ENCODE data around the gene OR8D4.

The OR8D4 gene

DNA sequence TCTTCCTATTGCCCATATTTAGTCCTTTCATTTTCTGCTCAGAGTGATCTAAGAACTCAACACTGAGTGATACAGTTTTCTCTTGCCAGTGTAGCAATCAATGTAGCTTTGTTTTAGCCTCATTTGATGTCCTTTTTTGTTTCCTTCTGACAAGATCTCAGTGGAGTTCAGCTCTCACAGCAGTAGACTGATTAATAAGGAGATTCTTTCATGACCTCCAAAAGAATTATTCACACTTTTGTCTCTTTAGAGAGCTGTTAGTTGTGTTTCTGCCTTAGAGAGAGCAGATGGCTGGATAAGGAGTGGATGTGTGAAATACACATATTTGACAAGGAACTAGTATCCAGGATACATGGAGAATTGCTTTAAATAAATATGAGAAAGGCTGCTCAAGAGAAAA is 9.9 kb upstream of the OR8D4 start:
- H3K4me3 ChIP-seq (ENCODE audit: low read depth, low read length), result no peak overlapping the region
- TF ChIP-seq, protein P1, sequence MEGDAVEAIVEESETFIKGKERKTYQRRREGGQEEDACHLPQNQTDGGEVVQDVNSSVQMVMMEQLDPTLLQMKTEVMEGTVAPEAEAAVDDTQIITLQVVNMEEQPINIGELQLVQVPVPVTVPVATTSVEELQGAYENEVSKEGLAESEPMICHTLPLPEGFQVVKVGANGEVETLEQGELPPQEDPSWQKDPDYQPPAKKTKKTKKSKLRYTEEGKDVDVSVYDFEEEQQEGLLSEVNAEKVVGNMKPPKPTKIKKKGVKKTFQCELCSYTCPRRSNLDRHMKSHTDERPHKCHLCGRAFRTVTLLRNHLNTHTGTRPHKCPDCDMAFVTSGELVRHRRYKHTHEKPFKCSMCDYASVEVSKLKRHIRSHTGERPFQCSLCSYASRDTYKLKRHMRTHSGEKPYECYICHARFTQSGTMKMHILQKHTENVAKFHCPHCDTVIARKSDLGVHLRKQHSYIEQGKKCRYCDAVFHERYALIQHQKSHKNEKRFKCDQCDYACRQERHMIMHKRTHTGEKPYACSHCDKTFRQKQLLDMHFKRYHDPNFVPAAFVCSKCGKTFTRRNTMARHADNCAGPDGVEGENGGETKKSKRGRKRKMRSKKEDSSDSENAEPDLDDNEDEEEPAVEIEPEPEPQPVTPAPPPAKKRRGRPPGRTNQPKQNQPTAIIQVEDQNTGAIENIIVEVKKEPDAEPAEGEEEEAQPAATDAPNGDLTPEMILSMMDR (IDR thresholded peaks at IDR 0.05; ENCODE audit: low read depth, low read length), result no peak

GRCh38 chr11:123899792-123900191 is 2.2 kb upstream of the OR8D4 start:
- TF ChIP-seq, protein P1 (IDR thresholded peaks at IDR 0.05; ENCODE audit: low read depth, low read length), result no peak
- no peak overlapping the region for H3K4me3 ChIP-seq (ENCODE audit: low read depth, low read length)

DNA sequence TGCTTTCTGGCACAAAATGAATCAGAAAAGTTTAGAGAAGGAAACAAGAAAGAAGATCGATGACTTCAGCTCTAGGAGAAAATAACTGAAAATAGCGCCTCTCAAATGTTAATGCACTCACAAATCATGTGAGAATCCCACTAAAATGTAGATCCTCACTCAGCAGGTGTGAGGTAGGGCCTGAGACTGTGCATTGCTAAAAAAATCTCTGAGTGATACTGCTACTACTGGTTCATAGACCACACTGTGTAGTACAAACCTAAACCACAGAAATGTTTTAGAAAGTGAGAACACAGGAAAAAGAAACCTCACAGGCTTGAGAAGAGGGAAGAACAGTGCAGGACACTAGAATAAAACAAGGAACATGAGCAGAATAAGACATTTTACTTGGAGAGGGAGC is 2.0 kb downstream of the OR8D4 start:
- TF ChIP-seq, protein P1 (IDR thresholded peaks at IDR 0.05; ENCODE audit: low read depth, low read length), result no peak
- H3K4me3 ChIP-seq (ENCODE audit: low read depth, low read length), result no peak overlapping the region

GRCh38 chr11:123904932-123905331 is 3.0 kb downstream of the OR8D4 start:
- H3K4me3 ChIP-seq (ENCODE audit: low read depth, low read length), result no peak overlapping the region
- TF ChIP-seq, protein P1 (IDR thresholded peaks at IDR 0.05; ENCODE audit: low read depth, low read length), result no peak

DNA sequence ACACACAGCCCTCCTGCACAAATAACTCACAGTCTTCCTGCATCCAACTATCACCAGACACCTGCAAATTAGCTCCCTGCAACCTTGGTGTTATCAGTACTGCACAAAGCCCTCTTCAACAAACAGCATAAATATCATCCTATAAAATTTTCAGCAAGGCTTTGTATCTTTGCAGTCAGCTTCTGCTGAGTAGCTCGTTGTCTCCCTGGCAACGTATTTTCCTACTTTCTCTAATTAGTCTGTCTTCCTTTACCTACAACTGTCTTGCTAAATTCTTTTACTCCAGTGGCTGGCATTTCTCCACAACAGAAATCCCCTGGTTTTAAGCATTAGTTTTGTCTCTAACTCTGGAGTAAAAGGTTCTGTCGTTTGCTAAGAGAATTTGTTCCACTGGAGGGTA is 3.9 kb downstream of the OR8D4 start:
- TF ChIP-seq, protein P1 (IDR thresholded peaks at IDR 0.05; ENCODE audit: low read depth, low read length), result no peak

DNA sequence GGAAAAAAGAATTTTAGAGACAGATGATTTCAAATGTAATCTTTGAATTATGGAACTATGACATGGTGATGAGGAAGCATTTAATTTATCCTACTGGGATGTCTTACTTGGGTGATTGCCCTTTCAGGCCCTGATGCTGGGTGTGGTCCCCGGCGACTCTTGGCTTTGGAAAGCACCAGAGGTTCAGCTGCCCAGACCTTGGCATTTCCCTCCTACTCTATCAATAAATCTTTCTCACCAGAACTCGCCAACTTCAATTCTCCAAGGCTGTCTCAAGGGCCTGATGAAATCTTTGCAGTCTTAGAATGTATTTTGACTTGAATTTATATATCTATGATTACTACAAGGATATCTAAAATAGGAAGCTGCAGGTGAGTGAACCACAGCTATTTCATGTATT is 19.0 kb downstream of the OR8D4 start:
- no peak overlapping the region for H3K4me3 ChIP-seq (ENCODE audit: low read depth, low read length)
- TF ChIP-seq, protein P1 (IDR thresholded peaks at IDR 0.05; ENCODE audit: low read depth, low read length), result no peak

More for the DNA sequence above, 3.9 kb downstream of the OR8D4 start:
- H3K4me3 ChIP-seq (ENCODE audit: low read depth, low read length), result no peak overlapping the region

DNA sequence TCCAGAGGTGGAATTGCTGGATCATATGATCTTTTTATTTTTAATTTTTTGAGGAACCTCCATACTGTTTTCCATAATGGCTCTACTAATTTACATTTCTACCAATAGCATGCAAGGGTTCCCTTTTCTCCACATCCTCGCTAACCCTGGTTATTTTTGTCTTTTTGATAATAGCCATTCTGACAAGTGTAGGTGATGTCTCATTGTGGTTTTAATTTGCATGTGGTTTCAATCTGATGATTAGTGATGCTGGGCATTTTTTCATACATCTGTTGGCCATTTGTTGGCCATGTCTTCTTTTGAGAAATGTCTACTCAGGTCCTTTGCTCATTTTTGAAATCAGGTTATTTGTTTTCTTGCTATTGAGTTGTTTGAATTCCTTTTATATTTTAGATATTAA is 22.1 kb downstream of the OR8D4 start:
- TF ChIP-seq, protein P1 (IDR thresholded peaks at IDR 0.05; ENCODE audit: low read depth, low read length), result no peak

More for the DNA sequence above, 22.1 kb downstream of the OR8D4 start:
- H3K4me3 ChIP-seq (ENCODE audit: low read depth, low read length), result no peak overlapping the region
